IMR-90 (cell line): ENCODE results near the gene RBM8A. TPM values are rescaled to one million over a fixed set of nuclear protein-coding genes. Genes with fewer than 3 reads are reported as not detected.

Experiments used
- ATAC-seq: fragments of 200-7000 bp; cut with Tn5 transposase; 2 replicates; pipeline ENCODE4 v1.9.1; 2020; ENCODE audit warnings: low read depth, mild to moderate bottlenecking, moderate library complexity
- BruUV-seq: library from RNA; stranded (reverse); fragments of 400-500 nt; replicated peaks from 2 replicates; lab custom pipeline; 2021; lab: Mats Ljungman, UMichigan
- CTCF ChIA-PET: fragments of 300-600 bp; formaldehyde crosslinking; extraction: SDS; loops from one replicate; lab custom pipeline; 2021; ENCODE audit warnings: antibody characterized with exemption; lab: Yijun Ruan, JAX
- POLR2A ChIA-PET: fragments of 300-600 bp; sonication (Branson Sonifier 250); formaldehyde crosslinking; loops from one replicate; lab custom pipeline; 2022; ENCODE audit warnings: antibody characterized with exemption; ENCODE audit not compliant: unreplicated experiment; lab: Charles Lee
- DNase-seq: peaks from one replicate; pipeline ENCODE4 v3.0.0; 2013
- H2AFZ ChIP-seq: replicated peaks from 2 replicates; pipeline ENCODE3; 2013; ENCODE audit warnings: low read length, mild to moderate bottlenecking; ENCODE audit not compliant: poor library complexity
- H2AK5ac ChIP-seq: 2 replicates; pipeline ENCODE4 v1.6.1; 2013; ENCODE audit warnings: low read depth, low read length, inconsistent platforms
- H2AK9ac ChIP-seq: replicated peaks from 2 replicates; pipeline ENCODE3; 2013; ENCODE audit warnings: mild to moderate bottlenecking, low read depth, low read length, moderate library complexity; ENCODE audit not compliant: poor library complexity
- H2BK120ac ChIP-seq: 2 replicates; pipeline ENCODE4 v1.6.1; 2013; ENCODE audit warnings: low read depth, low read length, inconsistent platforms
- H2BK15ac ChIP-seq: 3 replicates; pipeline ENCODE4 v1.6.1; 2013; ENCODE audit warnings: low read depth, low read length, inconsistent platforms
- H2BK20ac ChIP-seq: 2 replicates; pipeline ENCODE4 v1.6.1; 2013; ENCODE audit warnings: low read depth, mild to moderate bottlenecking, inconsistent platforms, low read length, moderate library complexity
- H2BK5ac ChIP-seq: 2 replicates; pipeline ENCODE4 v1.6.1; 2013; ENCODE audit warnings: mild to moderate bottlenecking, low read depth, low read length, inconsistent platforms; ENCODE audit not compliant: poor library complexity, severe bottlenecking
- H3K14ac ChIP-seq: replicated peaks from 2 replicates; pipeline ENCODE4 v1.6.1; 2013; ENCODE audit warnings: low read depth, low read length, inconsistent platforms
- H3K18ac ChIP-seq: 2 replicates; pipeline ENCODE4 v1.6.1; 2013; ENCODE audit warnings: low read depth, low read length, control low read depth
- H3K23ac ChIP-seq: 2 replicates; pipeline ENCODE4 v1.6.1; 2013; ENCODE audit warnings: low read depth, low read length, inconsistent platforms
- H3K27ac ChIP-seq: 2 replicates; pipeline ENCODE4 v1.5.1; 2013; ENCODE audit warnings: mild to moderate bottlenecking, control low read depth, low read length; ENCODE audit not compliant: insufficient read depth
- H3K27me3 ChIP-seq: 2 replicates; pipeline ENCODE4 v1.6.1; 2013; ENCODE audit warnings: low read length; ENCODE audit not compliant: control insufficient read depth, insufficient read depth
- H3K36me3 ChIP-seq: 2 replicates; pipeline ENCODE4 v1.6.1; 2013; ENCODE audit warnings: low read length, mixed read lengths; ENCODE audit not compliant: control insufficient read depth, insufficient read depth
- H3K4ac ChIP-seq: 2 replicates; pipeline ENCODE4 v1.6.1; 2013; ENCODE audit warnings: low read depth, low read length, inconsistent platforms
- H3K4me1 ChIP-seq: 2 replicates; pipeline ENCODE4 v1.6.1; 2013; ENCODE audit warnings: low read length, mixed read lengths; ENCODE audit not compliant: control insufficient read depth, insufficient read depth
- H3K4me2 ChIP-seq: 2 replicates; pipeline ENCODE4 v1.6.1; 2013; ENCODE audit warnings: low read depth, mild to moderate bottlenecking, control low read depth, low read length, moderate library complexity
- H3K4me3 ChIP-seq: 2 replicates; pipeline ENCODE4 v1.5.1; 2013; ENCODE audit warnings: low read depth, mild to moderate bottlenecking, control low read depth, low read length, moderate library complexity; ENCODE audit not compliant: insufficient read depth
- H3K56ac ChIP-seq: 2 replicates; pipeline ENCODE4 v1.6.1; 2013; ENCODE audit warnings: low read length, inconsistent platforms; ENCODE audit not compliant: insufficient read depth; ENCODE audit errors: extremely low read depth
- H3K79me1 ChIP-seq, 2 experiments: 2 replicates each; pipeline ENCODE4 v1.6.1; 2013; ENCODE audit warnings: low read length in 2 of 2, inconsistent platforms in 1 of 2, low read depth in 1 of 2
- H3K9ac ChIP-seq: 2 replicates; pipeline ENCODE4 v1.6.1; 2013; ENCODE audit warnings: low read depth, low read length, control low read depth
- H3K9me1 ChIP-seq: 2 replicates; pipeline ENCODE4 v1.6.1; 2013; ENCODE audit warnings: low read length, inconsistent platforms; ENCODE audit not compliant: insufficient read depth
- H3K9me3 ChIP-seq: 2 replicates; pipeline ENCODE4 v1.6.1; 2013; ENCODE audit warnings: low read length; ENCODE audit not compliant: control insufficient read depth, insufficient read depth
- H4K20me1 ChIP-seq: 2 replicates; pipeline ENCODE4 v1.6.1; 2013; ENCODE audit warnings: low read length, inconsistent platforms; ENCODE audit not compliant: insufficient read depth
- H4K5ac ChIP-seq: 2 replicates; pipeline ENCODE4 v1.6.1; 2013; ENCODE audit warnings: mild to moderate bottlenecking, low read depth, low read length, control low read depth
- H4K8ac ChIP-seq, 2 experiments: 2 replicates each; pipeline ENCODE4 v1.6.1; 2013; ENCODE audit warnings: low read depth in 2 of 2, low read length in 2 of 2, control low read depth in 1 of 2, inconsistent platforms in 1 of 2
- H4K91ac ChIP-seq: 2 replicates; pipeline ENCODE4 v1.6.1; 2013; ENCODE audit warnings: low read depth, low read length, inconsistent platforms; ENCODE audit not compliant: insufficient read depth
- BHLHE40 ChIP-seq: fragments of 150-350 bp; IDR thresholded peaks from 2 replicates; pipeline ENCODE4 v1.6.1; 2016; ENCODE audit warnings: mild to moderate bottlenecking, low read depth, low read length
- CTCF ChIP-seq: conservative IDR thresholded peaks from 2 replicates; pipeline ENCODE4 v1.5.1; 2012; ENCODE audit warnings: mild to moderate bottlenecking, low read depth, low read length, improper control_type of control experiment
- FOS ChIP-seq: fragments of 150-350 bp; IDR thresholded peaks from 2 replicates; pipeline ENCODE4 v1.6.1; 2016; ENCODE audit warnings: low read depth, low read length
- MAZ ChIP-seq: IDR thresholded peaks from 2 replicates; pipeline ENCODE4 v1.6.1; 2012; ENCODE audit warnings: low read depth, mild to moderate bottlenecking, low read length, improper control_type of control experiment, moderate library complexity, borderline replicate concordance
- MXI1 ChIP-seq: IDR thresholded peaks from 2 replicates; pipeline ENCODE4 v1.6.1; 2012; ENCODE audit warnings: low read depth, mild to moderate bottlenecking, low read length, moderate library complexity, borderline replicate concordance
- POLR2A ChIP-seq: IDR thresholded peaks from 2 replicates; pipeline ENCODE4 v1.6.1; 2012; ENCODE audit warnings: mild to moderate bottlenecking, low read depth, low read length
- RCOR1 ChIP-seq: IDR thresholded peaks from 2 replicates; pipeline ENCODE4 v1.6.1; 2012; ENCODE audit warnings: mild to moderate bottlenecking, low read length, improper control_type of control experiment; ENCODE audit not compliant: insufficient replicate concordance
- WGBS, 2 experiments: methylation state at CpG; one replicate each; pipeline versions ENCODE4 v1.1.5 to v1.1.7; 2013; ENCODE audit warnings: missing lambda C conversion rate in 2 of 2; ENCODE audit not compliant: insufficient read length in 1 of 2; ENCODE audit errors: extremely low coverage in 2 of 2; 5-methylcytosine and 5-hydroxymethylcytosine counted together
- dilution Hi-C: fragments of 300-500 bp; cut with HindIII; formaldehyde crosslinking; loops from one replicate; pipeline ENCODE4 v1.14.3; 2018; ENCODE audit warnings: low sequenced_read_pairs; ENCODE audit not compliant: unreplicated experiment
- in situ Hi-C: fragments of 300-500 bp; cut with MboI; formaldehyde crosslinking; loops from 3 replicates; pipeline ENCODE4 v1.14.3; 2019; ENCODE audit warnings: low sequenced_read_pairs, inconsistent platforms, mixed read lengths
- intact Hi-C: fragments of 100-400 bp; cut with micrococcal nuclease; formaldehyde crosslinking; loops from 2 replicates; pipeline ENCODE4 v1.10.0; 2022
- polyA plus RNA-seq, 3 experiments: library from polyadenylated mRNA; depleted of rRNA; stranded (reverse); fragments of >200 nt; gene quantifications; 2 replicates each; pipeline ENCODE4 v1.2.3, GENCODE V29; 2012; ENCODE audit warnings: low replicate concordance in 1 of 3
- total RNA-seq: library from RNA; depleted of rRNA; stranded (reverse); fragments of >200 nt; gene quantifications from 2 replicates; pipeline ENCODE4 v1.2.3, GENCODE V29; 2012

The RBM8A gene
- total and polyA plus RNA-seq, 2 of the 4 experiments (the other 2 are of a cell fraction): 94.1 to 251 TPM

- DNase-seq (peak; percentile 91), ATAC-seq (peak; percentile 94)
- intact Hi-C loops (loop anchor here (2.0 to 5.0 kb wide), 2 partner anchors 26 to 79 kb away; partner anchors contain the start of gene TXNIP), in situ Hi-C loops (loop anchor here (5.0 kb wide), 2 partner anchors 49 to 79 kb away; partner anchors contain the start of gene TXNIP), dilution Hi-C loops (no loop called here)
- H2BK120ac ChIP-seq: peak within 1 kb of the TSS; percentile 93
- H3K4me1 ChIP-seq: peaks cover 8% of the 10 kb centered on the region
- peak within 1 kb of the TSS; percentile 80 to 99 for H4K8ac ChIP-seq
- H3K9ac ChIP-seq: peak within 1 kb of the TSS; percentile 83
- peak within 1 kb of the TSS; percentile 80 for H2BK20ac ChIP-seq
- peak within 1 kb of the TSS; percentile 95 for H4K5ac ChIP-seq
- H3K9me3 ChIP-seq: no peaks in the 10 kb centered on the region
- H3K27me3 ChIP-seq: no peaks in the 10 kb centered on the region
- peak within 1 kb of the TSS; percentile 87 for H3K4ac ChIP-seq
- TF ChIP-seq BHLHE40 (peak; percentile 86), FOS (0 out of 2 replicates have a peak, but pooled peaks have one; percentile 17), MXI1 (peak; percentile 72; the same call in 1 of the 2 replicates), RCOR1 (no peak), POLR2A (peak; percentile 49; the same call in 1 of the 2 replicates), MAZ (peak; percentile 74; the same call in 1 of the 2 replicates), CTCF (no peak)
- CTCF ChIA-PET: interaction anchor here (0.9 to 2.2 kb wide), 2 partner anchors 27 to 73 kb away, joined by 3 to 12 read pairs; partner anchors contain the start of gene NUDT17
- 0% methylated on average over 16 of the region's 51 CpGs; no CpG with 5 or more reads in 1 of the 2 experiments for WGBS, 2 experiments
- peaks cover 6% of the 10 kb centered on the region for H3K9me1 ChIP-seq
- peak within 1 kb of the TSS; percentile 76; the same call in 1 of the 2 replicates for H3K56ac ChIP-seq
- no TSS peak for BruUV-seq
- peak within 1 kb of the TSS; percentile 80 for H3K23ac ChIP-seq
- POLR2A ChIA-PET: interaction anchor here (0.6 to 1.1 kb wide), 4 partner anchors 15 to 44 kb away, joined by 3 to 4 read pairs (median 4); no protein-coding TSS in a partner anchor
- 0 out of 2 replicates have a peak, but pooled peaks cover 2% of the 10 kb centered on the region for H3K36me3 ChIP-seq
- peak within 1 kb of the TSS; percentile 85 for H3K27ac ChIP-seq
- peak within 1 kb of the TSS; percentile 97 for H4K91ac ChIP-seq
- peak within 1 kb of the TSS; percentile 91 for H2BK5ac ChIP-seq
- H3K4me2 ChIP-seq: peak within 1 kb of the TSS; percentile 99
- peak within 1 kb of the TSS; percentile 91; the same call in 2 of the 3 replicates for H2BK15ac ChIP-seq
- H3K79me1 ChIP-seq: peaks cover 15 to 31% of the 10 kb centered on the region in 2 experiments
- no peaks in the 10 kb centered on the region for H4K20me1 ChIP-seq
- H3K4me3 ChIP-seq: peak within 1 kb of the TSS; percentile 96
- peak within 1 kb of the TSS; percentile 87 for H3K14ac ChIP-seq
- H2AK9ac ChIP-seq: peak within 1 kb of the TSS; percentile 91
- H2AK5ac ChIP-seq: peak within 1 kb of the TSS; percentile 69
- peak within 1 kb of the TSS; percentile 98 for H3K18ac ChIP-seq
- H2AFZ ChIP-seq: peak within 1 kb of the TSS; percentile 91
Observed at GRCh38 chr1:145918144-145918991, 8.9 kb downstream of the RBM8A start, which contains the start of gene PEX11B. Gene PEX11B, minus strand, starts transcription at chr1:145918717. Its CDS starts 29 bp downstream, at chr1:145918688.
